Fibroblast of lung (primary cell): ENCODE measurements around the gene RHBDF2. TPM values are rescaled to one million over a fixed set of nuclear protein-coding genes. Genes with fewer than 3 reads are reported as not detected.

Source experiments
- DNase-seq, 2 donors: peaks; one replicate each; pipeline versions ENCODE4 v3.0.0 to v3.0.0-alpha.2; 2010; ENCODE audit warnings: low read depth in 2 of 2
- H2AFZ ChIP-seq: 2 replicates; pipeline ENCODE4 v1.5.1; 2012; ENCODE audit warnings: low read length, control low read depth, inconsistent platforms
- H3K27ac ChIP-seq: 2 replicates; pipeline ENCODE4 v1.5.1; 2011; ENCODE audit warnings: low read length, control low read depth; ENCODE audit not compliant: insufficient read depth
- H3K27me3 ChIP-seq: 2 replicates; pipeline ENCODE4 v1.5.1; 2011; ENCODE audit warnings: mild to moderate bottlenecking, low read length; ENCODE audit not compliant: control insufficient read depth, insufficient read depth
- H3K36me3 ChIP-seq: 2 replicates; pipeline ENCODE4 v1.5.1; 2011; ENCODE audit warnings: low read length; ENCODE audit not compliant: control insufficient read depth, insufficient read depth
- H3K4me1 ChIP-seq: 2 replicates; pipeline ENCODE4 v1.5.1; 2011; ENCODE audit warnings: low read length; ENCODE audit not compliant: control insufficient read depth, insufficient read depth; ENCODE audit errors: extremely low read depth
- H3K4me2 ChIP-seq: 2 replicates; pipeline ENCODE4 v1.5.1; 2011; ENCODE audit warnings: low read length, control low read depth; ENCODE audit not compliant: insufficient read depth; ENCODE audit errors: extremely low read depth
- H3K4me3 ChIP-seq, 4 experiments: fragments of 200-600 bp in 1 of 4; sonication (generic) in 1 of 4; replicated peaks in 1 of 4; 2 replicates each; pipeline ENCODE4 v1.5.1; 2011 to 2016; ENCODE audit warnings: low read length in 4 of 4, low read depth in 3 of 4, mild to moderate bottlenecking in 3 of 4, control low read depth in 2 of 4, inconsistent platforms in 1 of 4, mixed read lengths in 1 of 4; ENCODE audit not compliant: insufficient read depth in 1 of 4; ENCODE audit errors: control extremely low read depth in 1 of 4
- H3K79me2 ChIP-seq: 2 replicates; pipeline ENCODE4 v1.5.1; 2012; ENCODE audit warnings: mild to moderate bottlenecking, low read length, inconsistent platforms; ENCODE audit not compliant: control insufficient read depth, insufficient read depth
- H3K9ac ChIP-seq: 2 replicates; pipeline ENCODE4 v1.5.1; 2011; ENCODE audit warnings: mild to moderate bottlenecking, low read length, control low read depth; ENCODE audit not compliant: insufficient read depth
- H3K9me3 ChIP-seq: 2 replicates; pipeline ENCODE4 v1.5.1; 2012; ENCODE audit warnings: low read depth, low read length; ENCODE audit not compliant: control insufficient read depth, insufficient read depth
- H4K20me1 ChIP-seq: 2 replicates; pipeline ENCODE4 v1.5.1; 2011; ENCODE audit warnings: low read length; ENCODE audit not compliant: control insufficient read depth, insufficient read depth; ENCODE audit errors: extremely low read depth
- EZH2 ChIP-seq: IDR thresholded peaks from 2 replicates; pipeline ENCODE4 v1.5.1; 2012; ENCODE audit warnings: low read length, control low read depth, mild to moderate bottlenecking; ENCODE audit errors: missing control alignments
- polyA minus RNA-seq: library from RNA; depleted of rRNA, polyadenylated mRNA; stranded (reverse); fragments of >200 nt; gene quantifications from 2 replicates; pipeline ENCODE4 v1.2.3, GENCODE V29; 2011; ENCODE audit warnings: low replicate concordance
- polyA plus RNA-seq, 2 donors: library from polyadenylated mRNA; depleted of rRNA in 1 of 2; stranded (reverse) in 1 of 2; unstranded in 1 of 2; fragments of >200 nt; gene quantifications; 2 replicates each; pipeline ENCODE4 v1.2.1, GENCODE V29; 2011 to 2012; ENCODE audit warnings: missing spikeins in 1 of 2
- total RNA-seq: library from RNA; depleted of rRNA; stranded (reverse); fragments of >200 nt; gene quantifications from 2 replicates; pipeline ENCODE4 v1.2.1, GENCODE V29; 2014
- TF ChIP-seq, protein P1 (sequence below), 2 donors: IDR thresholded peaks in 1 of 2; conservative IDR thresholded peaks in 1 of 2; 1 replicate in 1 of 2; 2 replicates in 1 of 2; pipeline ENCODE4 v1.5.1; 2011 to 2012; ENCODE audit warnings: low read length in 2 of 2, control low read depth in 1 of 2, inconsistent platforms in 1 of 2, low read depth in 1 of 2, mild to moderate bottlenecking in 1 of 2

Gene RHBDF2
- 3.9 and 5.1 TPM in 2 replicates for total RNA-seq
- polyA plus RNA-seq: 0.94 and 1.7 TPM in 2 replicates
- polyA plus RNA-seq (2012): 2.8 TPM in 2 replicates
- polyA minus RNA-seq: 2.4 and 3.9 TPM in 2 replicates

DNA sequence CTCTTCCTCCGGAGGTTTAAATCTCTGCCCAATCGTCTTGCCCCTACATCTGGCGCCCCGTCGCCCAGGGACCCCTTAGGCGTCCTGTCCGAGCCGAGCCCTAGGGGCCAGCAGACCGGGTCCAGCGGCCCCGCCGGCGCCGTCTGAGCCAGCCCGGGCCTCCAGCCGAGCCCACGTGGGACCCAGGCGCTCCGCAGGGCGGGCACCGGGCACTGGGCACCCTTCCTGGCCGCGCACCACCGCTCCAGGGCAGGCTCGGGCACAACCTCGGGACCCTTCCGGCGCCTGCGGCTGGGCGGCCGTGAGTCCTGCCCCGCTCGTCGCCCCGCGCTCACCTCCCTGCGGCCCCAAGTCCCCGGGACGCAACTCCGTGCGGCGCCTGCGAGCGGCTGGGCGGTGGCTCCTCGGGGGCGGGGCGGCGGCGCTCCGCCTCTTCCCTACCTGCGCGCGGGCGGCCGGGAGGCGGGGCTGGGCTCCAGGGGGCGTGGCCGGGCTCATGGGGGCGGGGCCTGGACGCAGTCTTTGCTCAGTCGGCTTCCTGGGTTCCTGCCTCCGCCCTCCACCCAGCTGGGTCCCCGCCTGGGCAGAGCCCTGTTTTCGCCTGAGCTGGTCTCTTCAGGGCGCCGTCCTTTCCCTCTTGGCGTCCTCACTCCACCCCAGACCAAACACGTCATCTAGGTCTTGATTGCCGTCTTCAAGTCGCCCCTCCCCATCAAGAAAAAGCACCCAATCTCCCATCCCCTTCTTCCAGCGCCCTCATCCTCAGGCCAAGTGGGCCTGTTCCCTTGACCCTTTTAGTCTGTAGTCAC lies at the start of gene RHBDF2:
Gene RHBDF2 (minus strand): TSS at position 406 of the 809 bp plus-strand sequence. CDS start 19,899 bp downstream, outside the sequence.
- H3K27ac ChIP-seq: no peak within 1 kb of the TSS
- peak within 1 kb of the TSS; percentile 77 for H2AFZ ChIP-seq
- H3K4me1 ChIP-seq: peaks cover 18% of the 10 kb centered on the region
- no peaks in the 10 kb centered on the region for H3K27me3 ChIP-seq
- H3K4me3 ChIP-seq: peak within 1 kb of the TSS; percentile 31 to 66 (median 48)
- no peaks in the 10 kb centered on the region for H3K79me2 ChIP-seq
- peak within 1 kb of the TSS; percentile 80 for H3K4me2 ChIP-seq
- H3K9ac ChIP-seq: peak within 1 kb of the TSS; percentile 46
- no peaks in the 10 kb centered on the region for H3K9me3 ChIP-seq
- no peaks in the 10 kb centered on the region for H3K36me3 ChIP-seq
- DNase-seq: peak; percentile 70
- TF ChIP-seq, protein P1, sequence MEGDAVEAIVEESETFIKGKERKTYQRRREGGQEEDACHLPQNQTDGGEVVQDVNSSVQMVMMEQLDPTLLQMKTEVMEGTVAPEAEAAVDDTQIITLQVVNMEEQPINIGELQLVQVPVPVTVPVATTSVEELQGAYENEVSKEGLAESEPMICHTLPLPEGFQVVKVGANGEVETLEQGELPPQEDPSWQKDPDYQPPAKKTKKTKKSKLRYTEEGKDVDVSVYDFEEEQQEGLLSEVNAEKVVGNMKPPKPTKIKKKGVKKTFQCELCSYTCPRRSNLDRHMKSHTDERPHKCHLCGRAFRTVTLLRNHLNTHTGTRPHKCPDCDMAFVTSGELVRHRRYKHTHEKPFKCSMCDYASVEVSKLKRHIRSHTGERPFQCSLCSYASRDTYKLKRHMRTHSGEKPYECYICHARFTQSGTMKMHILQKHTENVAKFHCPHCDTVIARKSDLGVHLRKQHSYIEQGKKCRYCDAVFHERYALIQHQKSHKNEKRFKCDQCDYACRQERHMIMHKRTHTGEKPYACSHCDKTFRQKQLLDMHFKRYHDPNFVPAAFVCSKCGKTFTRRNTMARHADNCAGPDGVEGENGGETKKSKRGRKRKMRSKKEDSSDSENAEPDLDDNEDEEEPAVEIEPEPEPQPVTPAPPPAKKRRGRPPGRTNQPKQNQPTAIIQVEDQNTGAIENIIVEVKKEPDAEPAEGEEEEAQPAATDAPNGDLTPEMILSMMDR (conservative IDR thresholded peaks at IDR 0.05 in 1 of 2, IDR thresholded peaks at IDR 0.05 in 1 of 2; ENCODE audit: low read depth in 1 of 2, low read length in 2 of 2): no peak
- no peak for TF ChIP-seq EZH2
- H4K20me1 ChIP-seq: no peaks in the 10 kb centered on the region

DNA sequence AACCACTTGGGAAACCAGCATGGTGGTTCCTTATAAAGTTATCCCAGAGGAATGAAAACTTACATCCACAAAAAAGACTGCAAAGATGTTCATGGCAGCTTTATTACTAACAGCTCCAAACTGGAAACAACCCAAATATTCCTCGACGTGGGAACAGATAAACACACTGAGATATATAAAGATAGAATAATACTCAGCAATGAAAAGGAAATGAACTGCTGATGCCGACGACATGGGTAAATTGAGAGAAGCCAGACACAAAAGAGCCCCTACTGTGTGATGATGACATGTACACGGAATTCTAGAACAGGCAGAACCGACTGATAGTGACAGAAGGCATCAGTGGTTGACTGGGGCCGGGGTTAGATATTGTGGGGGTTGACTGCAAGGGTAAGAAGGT lies 48.3 kb upstream of the RHBDF2 start:
- peaks cover 22% of the 10 kb centered on the region for H3K4me1 ChIP-seq
- no peak overlapping the region for H3K4me2 ChIP-seq
- H4K20me1 ChIP-seq: no peaks in the 10 kb centered on the region
- H3K9me3 ChIP-seq: no peaks in the 10 kb centered on the region
- no peak for DNase-seq
- H3K36me3 ChIP-seq: no peaks in the 10 kb centered on the region
- no peak overlapping the region for H3K27ac ChIP-seq
- no peak overlapping the region for H2AFZ ChIP-seq
- no peak overlapping the region for H3K9ac ChIP-seq
- H3K4me3 ChIP-seq: no peak overlapping the region
- H3K27me3 ChIP-seq: no peaks in the 10 kb centered on the region
- H3K79me2 ChIP-seq: no peaks in the 10 kb centered on the region
- no peak for TF ChIP-seq EZH2
- TF ChIP-seq, protein P1 (conservative IDR thresholded peaks at IDR 0.05 in 1 of 2, IDR thresholded peaks at IDR 0.05 in 1 of 2; ENCODE audit: low read depth in 1 of 2, low read length in 2 of 2): no peak

DNA sequence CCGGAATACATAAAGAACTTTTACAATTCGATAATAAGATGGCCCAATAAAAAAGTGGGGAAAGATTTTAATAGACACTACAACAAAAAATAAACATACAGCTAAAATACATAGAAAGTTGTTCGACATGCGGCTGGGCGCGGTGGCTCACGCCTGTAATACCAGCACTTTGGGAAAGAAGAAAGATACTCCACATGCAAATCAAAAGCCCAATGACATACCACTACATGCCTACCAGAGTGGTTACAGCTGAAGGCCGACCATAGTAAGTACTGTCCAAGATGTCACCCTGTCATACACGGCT lies 47.9 kb upstream of the RHBDF2 start:
- Histone ChIP-seq H3K79me2 (no peaks in the 10 kb centered on the region), H3K4me3 (no peak overlapping the region), H3K4me2 (no peak overlapping the region), H3K4me1 (peaks cover 25% of the 10 kb centered on the region), H2AFZ (no peak overlapping the region), H3K27ac (no peak overlapping the region), H3K9ac (no peak overlapping the region), H3K27me3 (no peaks in the 10 kb centered on the region), H4K20me1 (no peaks in the 10 kb centered on the region), H3K9me3 (no peaks in the 10 kb centered on the region), H3K36me3 (no peaks in the 10 kb centered on the region)
- TF ChIP-seq, protein P1 (conservative IDR thresholded peaks at IDR 0.05 in 1 of 2, IDR thresholded peaks at IDR 0.05 in 1 of 2; ENCODE audit: low read depth in 1 of 2, low read length in 2 of 2): no peak
- TF ChIP-seq EZH2: no peak
- no peak for DNase-seq
